ENCODE results near the gene ATOSA. TPM values are rescaled to one million over a fixed set of nuclear protein-coding genes. Genes with fewer than 3 reads are reported as not detected.
A peak's percentile ranks its signal among the peaks of the same experiment; 100 is the strongest.

ATOSA gene
- 14.4 and 36.0 TPM in 2 replicates for total RNA-seq

DNA sequence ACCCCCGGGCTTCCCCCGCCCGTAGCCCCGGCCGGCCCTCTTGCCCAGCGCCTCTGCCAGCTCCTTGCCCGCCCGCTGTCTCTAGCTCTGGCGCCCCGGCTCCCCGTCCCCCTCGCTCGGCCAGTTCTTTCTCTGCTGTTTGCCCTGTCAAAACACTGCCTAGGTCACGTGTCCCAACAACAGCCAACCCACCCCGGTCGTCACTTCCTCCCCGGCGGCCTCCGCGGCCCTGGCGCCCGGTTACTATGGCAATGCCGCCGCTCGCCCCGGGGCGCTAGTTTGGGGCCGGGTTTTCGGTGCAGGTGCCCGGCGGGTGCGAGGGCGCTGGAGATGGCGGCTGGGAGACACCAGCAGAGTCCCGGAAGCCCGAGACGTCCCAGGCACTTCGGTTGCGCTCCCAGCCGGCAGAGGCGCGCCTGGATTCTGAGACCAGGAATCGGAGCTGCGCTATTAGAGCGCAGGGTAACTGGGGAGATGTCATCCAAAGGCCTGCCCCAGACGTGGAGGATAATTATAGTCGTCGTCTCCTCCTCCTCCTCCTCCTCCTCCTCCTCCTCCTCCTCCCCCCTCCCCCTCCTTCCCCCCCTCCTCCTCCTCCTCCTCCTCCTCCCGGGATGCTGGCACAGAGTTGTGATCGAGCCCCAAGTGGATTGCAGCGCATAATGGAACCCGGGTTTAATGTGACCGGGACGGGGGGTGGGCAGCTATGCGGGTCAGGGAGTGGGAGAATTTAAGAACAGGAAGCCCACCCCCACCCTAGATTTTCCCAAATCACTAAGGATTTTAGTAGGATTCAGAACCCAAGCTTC, at the start of gene ATOSA:
ATOSA (minus strand) TSS at position 157 of the 809 bp plus-strand sequence. CDS start 1,367 bp downstream, outside the sequence.
- DNase-seq (ENCODE audit: extremely low read depth, low read depth, low spot score) = peak; percentile 39

DNA sequence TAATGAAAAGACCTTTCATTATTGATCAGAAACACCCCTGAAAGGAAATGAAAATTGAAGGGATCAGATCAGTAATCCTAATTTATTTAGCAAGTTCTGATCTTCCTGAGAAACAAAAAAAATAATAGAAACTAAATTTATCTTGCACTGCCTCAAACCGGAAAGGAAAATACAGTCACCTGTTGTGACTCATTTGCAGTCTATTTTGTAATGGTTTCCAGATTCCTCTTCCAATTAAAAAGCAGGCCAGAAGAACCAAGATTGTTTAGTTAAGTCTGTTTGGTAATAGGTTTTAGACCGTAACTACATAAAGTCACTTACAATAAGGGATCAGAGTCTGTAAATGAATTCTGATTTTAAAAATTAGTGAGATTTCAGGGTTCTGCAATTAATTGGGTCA, 49.7 kb upstream of the ATOSA start:
- DNase-seq (ENCODE audit: extremely low read depth, low read depth, low spot score) = peak; percentile 44

DNA sequence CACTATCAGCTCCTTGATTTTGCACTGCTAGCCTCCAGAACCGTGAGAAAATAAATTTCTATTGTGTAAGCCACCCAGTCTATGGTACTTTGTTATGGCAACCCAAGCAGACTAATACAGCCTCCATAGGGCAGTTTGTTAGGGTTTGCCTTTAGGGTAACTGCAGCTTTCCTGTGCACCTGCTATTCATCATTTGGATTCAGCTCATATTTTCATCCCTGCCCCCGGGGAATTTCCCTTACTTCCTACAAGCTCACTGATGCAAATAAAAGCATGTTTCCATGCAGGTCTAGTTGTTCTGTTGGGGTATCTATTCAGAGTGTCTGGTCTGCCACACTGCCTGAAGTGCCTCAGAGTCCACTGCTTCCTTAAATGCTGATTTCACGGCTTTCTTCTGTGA, 48.6 kb upstream of the ATOSA start:
- DNase-seq (ENCODE audit: extremely low read depth, low read depth, low spot score) = no peak

DNA sequence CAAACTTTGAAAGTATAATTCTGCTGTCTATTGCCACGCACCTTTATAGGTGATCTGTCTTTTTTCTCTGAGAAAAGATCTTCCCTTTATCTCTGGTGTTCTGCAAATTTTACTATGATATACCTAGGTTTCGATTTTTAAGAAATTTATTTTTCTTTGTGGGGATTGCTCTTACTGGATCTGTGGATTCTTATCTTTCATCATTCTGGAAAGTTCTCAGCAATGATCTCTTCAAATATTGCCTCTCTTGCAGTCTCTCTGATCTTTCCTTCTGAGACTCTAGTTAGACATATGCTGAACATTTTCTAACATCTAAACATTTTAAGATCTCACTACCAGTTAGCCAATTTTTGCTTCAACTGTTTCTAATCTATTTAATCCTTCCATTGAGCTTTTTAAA, 47.0 kb upstream of the ATOSA start:
- DNase-seq (ENCODE audit: extremely low read depth, low read depth, low spot score) = no peak

- no peak for DNase-seq (ENCODE audit: extremely low read depth, low read depth, low spot score)
These were observed 39.4 kb upstream of the ATOSA start for GRCh38 chr15:52718551-52718950.

GRCh38 chr15:52717924-52718323, 38.7 kb upstream of the ATOSA start:
- no peak for DNase-seq (ENCODE audit: extremely low read depth, low read depth, low spot score)

DNA sequence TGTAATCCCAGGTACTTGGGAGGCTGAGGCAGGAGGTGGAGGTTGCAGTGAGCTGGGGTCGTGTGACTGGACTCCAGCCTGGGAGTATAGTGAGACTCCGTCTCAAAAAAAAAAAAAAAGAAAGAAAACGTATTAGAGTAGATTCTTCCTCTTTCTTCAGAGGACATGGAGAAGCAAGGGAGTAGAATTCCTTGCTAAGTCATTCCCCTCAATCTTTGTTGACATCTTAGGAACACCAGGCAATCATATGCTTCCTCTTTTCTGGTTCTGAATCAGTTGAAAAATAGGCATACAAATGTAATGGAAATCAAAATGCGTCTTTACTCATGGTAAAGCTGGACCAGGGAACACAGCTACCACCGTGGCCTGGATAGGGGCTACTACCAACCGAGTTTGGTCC, 38.3 kb upstream of the ATOSA start:
- DNase-seq (ENCODE audit: extremely low read depth, low read depth, low spot score) = no peak

GRCh38 chr15:52716536-52716935, 37.3 kb upstream of the ATOSA start:
- no peak for DNase-seq (ENCODE audit: extremely low read depth, low read depth, low spot score)

DNA sequence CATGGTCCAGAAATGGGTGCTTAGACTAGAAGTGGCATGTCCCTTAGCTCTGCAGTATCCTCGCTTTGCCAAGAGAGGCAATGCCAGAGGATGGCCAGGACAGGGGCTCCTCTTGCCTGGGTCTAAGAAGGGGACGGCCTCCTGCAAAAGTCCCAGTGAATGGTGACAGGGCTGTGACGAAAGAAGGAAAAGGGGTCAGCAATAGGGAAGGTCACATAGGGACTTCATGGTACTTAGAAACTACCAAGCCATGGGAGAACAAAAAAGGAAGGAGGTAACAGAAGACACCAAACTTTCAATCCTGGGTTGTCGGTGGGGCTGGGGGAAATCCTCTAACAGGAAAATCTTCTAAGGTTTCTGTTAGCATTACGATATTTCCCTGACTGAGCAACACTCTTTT, 36.2 kb upstream of the ATOSA start:
- DNase-seq (ENCODE audit: extremely low read depth, low read depth, low spot score) = no peak

GRCh38 chr15:52714968-52715367, 35.8 kb upstream of the ATOSA start:
- no peak for DNase-seq (ENCODE audit: extremely low read depth, low read depth, low spot score)

DNA sequence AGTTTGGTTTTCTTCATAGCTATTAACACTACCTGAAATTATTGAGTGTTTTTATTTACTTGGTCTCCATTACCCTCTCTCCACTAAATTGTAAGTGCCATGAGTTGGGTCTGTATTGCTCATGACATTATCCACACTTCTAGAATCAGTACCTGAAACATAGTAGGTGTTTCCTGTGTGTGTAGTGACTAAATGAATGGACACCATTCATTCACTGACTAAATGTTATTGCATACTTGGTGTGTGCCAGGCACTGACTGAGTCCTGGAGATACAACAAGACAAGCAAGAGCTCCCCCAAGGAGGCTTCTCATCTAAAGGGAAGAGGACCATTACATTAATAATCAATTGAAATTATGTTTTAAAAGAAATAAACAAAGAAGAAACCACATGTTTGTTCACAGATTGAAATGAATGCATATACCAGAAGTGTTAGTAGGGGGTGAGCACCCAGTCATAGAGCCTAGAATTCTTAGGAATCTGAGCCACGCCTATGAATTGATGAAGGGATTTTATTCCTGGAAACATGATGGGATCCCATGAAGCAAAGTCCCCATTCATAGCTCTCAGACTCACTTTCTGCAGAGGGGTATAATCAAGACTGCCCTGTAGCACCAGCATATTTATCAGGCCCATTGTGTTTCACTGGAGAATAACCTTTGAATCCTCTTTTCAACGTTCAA, 31.7 kb upstream of the ATOSA start:
- no peak for DNase-seq (ENCODE audit: extremely low read depth, low read depth, low spot score)

- DNase-seq (ENCODE audit: extremely low read depth, low read depth, low spot score) = no peak
These were observed 31.0 kb upstream of the ATOSA start for GRCh38 chr15:52710050-52710707.

- no peak for DNase-seq (ENCODE audit: extremely low read depth, low read depth, low spot score)
These were observed 30.2 kb upstream of the ATOSA start for GRCh38 chr15:52709187-52709981.

DNA sequence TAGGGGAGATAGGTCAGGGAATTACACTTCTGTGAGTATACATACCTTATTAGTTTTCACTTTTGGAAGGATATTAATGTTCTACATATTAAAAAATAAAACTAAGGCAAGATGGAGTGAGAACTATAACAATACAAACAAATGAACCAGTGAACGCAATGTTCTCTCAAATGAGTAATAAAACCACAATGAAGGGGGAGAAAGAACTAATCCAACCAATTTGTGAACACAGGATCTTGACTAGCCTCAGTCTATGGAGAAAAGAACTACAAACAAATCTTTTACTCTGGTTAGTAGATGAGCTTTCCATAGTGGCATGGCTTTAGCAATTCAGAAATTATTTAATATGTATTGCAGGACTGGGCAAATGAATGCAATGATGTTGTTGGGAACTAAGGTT, 26.9 kb upstream of the ATOSA start:
- no peak for DNase-seq (ENCODE audit: extremely low read depth, low read depth, low spot score)

- no peak for DNase-seq (ENCODE audit: extremely low read depth, low read depth, low spot score)
These were observed 23.2 kb upstream of the ATOSA start for GRCh38 chr15:52702390-52702789.

- DNase-seq (ENCODE audit: extremely low read depth, low read depth, low spot score) = no peak
These were observed 20.3 kb upstream of the ATOSA start for GRCh38 chr15:52699457-52699856.

GRCh38 chr15:52698514-52698913, 19.3 kb upstream of the ATOSA start:
- DNase-seq (ENCODE audit: extremely low read depth, low read depth, low spot score) = no peak

DNA sequence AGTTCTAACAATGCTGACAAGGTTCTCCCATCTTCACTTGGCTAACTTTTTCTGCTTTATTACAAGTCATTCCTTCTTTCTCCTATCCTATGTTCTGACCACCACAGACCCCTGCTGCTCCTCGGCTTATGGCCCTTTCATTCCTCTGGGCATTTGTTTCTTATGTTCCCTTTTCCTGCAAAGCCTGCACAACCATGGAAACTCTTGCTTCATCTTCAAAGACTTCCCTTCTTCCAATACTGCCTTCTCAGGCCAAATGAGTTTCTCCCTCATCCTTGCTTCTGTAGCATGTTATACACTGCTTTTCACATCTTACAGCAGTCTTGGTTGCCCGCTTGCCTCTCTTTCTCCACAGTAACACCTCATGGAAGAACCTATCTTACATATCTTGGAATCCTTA, 17.9 kb upstream of the ATOSA start:
- DNase-seq (ENCODE audit: extremely low read depth, low read depth, low spot score) = no peak

DNA sequence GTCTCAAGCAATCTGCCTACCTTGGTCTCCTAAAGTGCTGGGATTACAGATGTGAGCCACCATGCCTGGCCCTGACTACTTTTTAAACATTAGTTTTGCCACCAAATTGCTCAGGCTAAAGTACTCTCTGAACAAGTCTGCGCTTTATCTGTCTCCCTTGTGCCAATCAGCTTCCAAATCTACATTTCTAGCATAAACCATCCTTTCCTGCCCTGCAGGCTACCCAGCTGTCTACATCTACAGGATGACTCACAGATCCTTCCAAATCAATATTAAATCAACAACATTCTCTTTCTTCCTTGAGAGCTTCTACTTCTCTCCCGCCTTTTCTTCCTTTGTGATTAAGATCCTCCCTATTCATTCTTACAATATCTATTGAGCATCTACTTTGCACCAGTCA, 16.0 kb upstream of the ATOSA start:
- DNase-seq (ENCODE audit: extremely low read depth, low read depth, low spot score) = no peak

DNA sequence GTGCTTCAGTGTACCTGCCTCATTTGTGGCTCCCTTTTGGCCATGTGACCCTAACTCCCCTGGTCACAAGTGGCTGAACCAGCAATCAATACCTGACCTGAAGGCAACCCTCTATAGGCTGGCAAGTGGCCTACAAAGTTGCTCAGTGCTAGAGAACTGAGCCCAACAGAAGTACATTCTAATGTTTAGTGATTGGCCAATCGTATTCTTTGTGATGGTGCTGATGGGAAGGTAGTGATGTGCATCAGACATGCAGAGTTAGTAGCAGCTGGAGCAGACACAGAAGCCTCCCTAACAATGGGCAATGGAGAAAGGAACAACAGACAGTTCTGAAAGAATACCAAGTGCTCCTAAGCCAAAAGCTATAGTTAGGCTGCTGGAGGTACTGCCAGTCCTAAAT, 10.4 kb upstream of the ATOSA start:
- DNase-seq (ENCODE audit: extremely low read depth, low read depth, low spot score) = no peak

DNA sequence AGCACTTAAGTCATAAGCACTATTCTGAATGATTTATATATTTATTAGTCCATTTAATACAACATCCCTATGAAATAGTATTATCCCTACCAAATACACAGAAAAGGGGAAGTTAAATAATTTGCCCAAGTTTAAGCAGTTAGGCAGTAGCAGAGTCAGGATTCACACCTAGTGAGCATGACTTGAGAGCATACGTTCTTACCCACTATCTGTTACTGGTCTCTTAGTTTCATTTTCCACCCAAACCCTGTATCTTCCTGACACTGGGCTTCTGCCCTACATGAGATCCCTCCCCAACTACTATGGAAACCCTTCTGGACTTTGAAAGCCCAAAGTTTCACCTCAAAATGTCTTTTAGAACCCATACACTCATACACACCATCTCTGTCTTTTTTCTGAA, 4.4 kb upstream of the ATOSA start:
- no peak for DNase-seq (ENCODE audit: extremely low read depth, low read depth, low spot score)

Measured in glomerular endothelial cell (primary cell).